ENCODE measurements around the gene GSK3A.

GSK3A gene

GRCh38 chr19:42279902-42280814, 37.8 kb upstream of the GSK3A start:
- Histone ChIP-seq H3K4me2 (ENCODE audit: low read length) (peak overlapping the region; percentile 94), H2BK120ac (ENCODE audit: insufficient read depth, low read length, poor library complexity) (peak overlapping the region; percentile 82), H3K79me1 (ENCODE audit: low read length) (peaks cover 34% of the 10 kb centered on the region), H4K91ac (ENCODE audit: low read depth, low read length) (peak overlapping the region; percentile 87), H4K12ac (ENCODE audit: low read depth, low read length) (peak overlapping the region; percentile 59), H4K8ac (ENCODE audit: low read depth, low read length) (peak overlapping the region; percentile 91), H3K4me1 (ENCODE audit: control insufficient read depth in 1 of 2, insufficient read depth in 2 of 2, low read length in 2 of 2) (peaks cover 33 to 43% of the 10 kb centered on the region in 2 experiments), H3K4ac (ENCODE audit: low read depth, low read length) (peak overlapping the region; percentile 70), H3K79me2 (ENCODE audit: control insufficient read depth, insufficient read depth, low read length, poor library complexity) (peaks cover 10% of the 10 kb centered on the region), H3K14ac (ENCODE audit: low read length) (peak overlapping the region; percentile 91), H2BK12ac (ENCODE audit: low read length) (peak overlapping the region; percentile 72), H3K9me3 (ENCODE audit: insufficient read depth, low read depth, low read length) (peaks cover 4% of the 10 kb centered on the region), H3K27me3 (ENCODE audit: insufficient read depth, low read length) (no peaks in the 10 kb centered on the region), H2AK5ac (ENCODE audit: low read length) (peak overlapping the region; percentile 66), H3K9ac (ENCODE audit: low read length) (peak overlapping the region; percentile 80), H2BK5ac (ENCODE audit: low read depth, low read length, poor library complexity) (peak overlapping the region; percentile 60), H3K4me3 (ENCODE audit: low read depth, low read length) (peak overlapping the region; percentile 78), H3K27ac (ENCODE audit: low read depth, low read length) (peak overlapping the region; percentile 91), H3K23ac (ENCODE audit: low read length) (no peak overlapping the region), H3K36me3 (ENCODE audit: control insufficient read depth in 1 of 2, insufficient read depth in 2 of 2, low read length in 2 of 2) (peaks cover 2 to 6% of the 10 kb centered on the region in 2 experiments), H3K18ac (ENCODE audit: low read length) (peak overlapping the region; percentile 95), H2AFZ (ENCODE audit: insufficient read depth, low read length, poor library complexity) (peak overlapping the region; percentile 28)
- no CpG with 5 or more reads among the region's 89 CpGs for WGBS (ENCODE audit: extremely low coverage, insufficient coverage, insufficient read length)
- peak; percentile 52 to 66 for DNase-seq

GRCh38 chr19:42279155-42279901, 36.9 kb upstream of the GSK3A start:
- Histone ChIP-seq H2BK120ac (ENCODE audit: insufficient read depth, low read length, poor library complexity) (no peak overlapping the region), H3K4me1 (ENCODE audit: control insufficient read depth in 1 of 2, insufficient read depth in 2 of 2, low read length in 2 of 2) (peaks cover 28 to 38% of the 10 kb centered on the region in 2 experiments), H2BK12ac (ENCODE audit: low read length) (peak overlapping the region; percentile 51), H3K23ac (ENCODE audit: low read length) (no peak overlapping the region), H3K27me3 (ENCODE audit: insufficient read depth, low read length) (no peaks in the 10 kb centered on the region), H2AFZ (ENCODE audit: insufficient read depth, low read length, poor library complexity) (peak overlapping the region; percentile 15), H3K18ac (ENCODE audit: low read length) (peak overlapping the region; percentile 16), H2BK5ac (ENCODE audit: low read depth, low read length, poor library complexity) (no peak overlapping the region), H3K9ac (ENCODE audit: low read length) (peak overlapping the region; percentile 8), H3K4ac (ENCODE audit: low read depth, low read length) (peak overlapping the region; percentile 10), H3K4me3 (ENCODE audit: low read depth, low read length) (no peak overlapping the region), H3K36me3 (ENCODE audit: control insufficient read depth in 1 of 2, insufficient read depth in 2 of 2, low read length in 2 of 2) (peaks cover 7 to 13% of the 10 kb centered on the region in 2 experiments), H4K12ac (ENCODE audit: low read depth, low read length) (peak overlapping the region; percentile 3), H4K8ac (ENCODE audit: low read depth, low read length) (peak overlapping the region; percentile 27), H3K9me3 (ENCODE audit: insufficient read depth, low read depth, low read length) (peaks cover 4% of the 10 kb centered on the region), H3K79me1 (ENCODE audit: low read length) (peaks cover 29% of the 10 kb centered on the region), H3K4me2 (ENCODE audit: low read length) (peak overlapping the region; percentile 94), H3K14ac (ENCODE audit: low read length) (peak overlapping the region; percentile 58), H3K79me2 (ENCODE audit: control insufficient read depth, insufficient read depth, low read length, poor library complexity) (peaks cover 3% of the 10 kb centered on the region), H4K91ac (ENCODE audit: low read depth, low read length) (no peak overlapping the region), H2AK5ac (ENCODE audit: low read length) (no peak overlapping the region), H3K27ac (ENCODE audit: low read depth, low read length) (peak overlapping the region; percentile 78)
- no peak for DNase-seq
- no CpG with 5 or more reads among the region's 6 CpGs for WGBS (ENCODE audit: extremely low coverage, insufficient coverage, insufficient read length)

GRCh38 chr19:42278452-42279154, 36.2 kb upstream of the GSK3A start:
- WGBS (ENCODE audit: extremely low coverage, insufficient coverage, insufficient read length): no CpG with 5 or more reads among the region's 5 CpGs
- no peak overlapping the region for H2BK5ac ChIP-seq (ENCODE audit: low read depth, low read length, poor library complexity)
- H3K18ac ChIP-seq (ENCODE audit: low read length): no peak overlapping the region
- H2AFZ ChIP-seq (ENCODE audit: insufficient read depth, low read length, poor library complexity): no peak overlapping the region
- H4K8ac ChIP-seq (ENCODE audit: low read depth, low read length): no peak overlapping the region
- no peak overlapping the region for H3K14ac ChIP-seq (ENCODE audit: low read length)
- H3K27me3 ChIP-seq (ENCODE audit: insufficient read depth, low read length): no peaks in the 10 kb centered on the region
- H4K91ac ChIP-seq (ENCODE audit: low read depth, low read length): no peak overlapping the region
- H3K9me3 ChIP-seq (ENCODE audit: insufficient read depth, low read depth, low read length): peaks cover 4% of the 10 kb centered on the region
- no peak overlapping the region for H3K4me3 ChIP-seq (ENCODE audit: low read depth, low read length)
- H4K12ac ChIP-seq (ENCODE audit: low read depth, low read length): no peak overlapping the region
- H3K4ac ChIP-seq (ENCODE audit: low read depth, low read length): no peak overlapping the region
- DNase-seq: no peak
- H3K23ac ChIP-seq (ENCODE audit: low read length): no peak overlapping the region
- no peak overlapping the region for H2BK12ac ChIP-seq (ENCODE audit: low read length)
- H2BK120ac ChIP-seq (ENCODE audit: insufficient read depth, low read length, poor library complexity): no peak overlapping the region
- H3K4me2 ChIP-seq (ENCODE audit: low read length): no peak overlapping the region
- H3K79me1 ChIP-seq (ENCODE audit: low read length): peaks cover 27% of the 10 kb centered on the region
- peaks cover 3% of the 10 kb centered on the region for H3K79me2 ChIP-seq (ENCODE audit: control insufficient read depth, insufficient read depth, low read length, poor library complexity)
- peaks cover 28 to 38% of the 10 kb centered on the region in 2 experiments for H3K4me1 ChIP-seq (ENCODE audit: control insufficient read depth in 1 of 2, insufficient read depth in 2 of 2, low read length in 2 of 2)
- no peak overlapping the region for H2AK5ac ChIP-seq (ENCODE audit: low read length)
- no peak overlapping the region for H3K9ac ChIP-seq (ENCODE audit: low read length)
- no peak overlapping the region for H3K27ac ChIP-seq (ENCODE audit: low read depth, low read length)
- peaks cover 15 to 20% of the 10 kb centered on the region in 2 experiments for H3K36me3 ChIP-seq (ENCODE audit: control insufficient read depth in 1 of 2, insufficient read depth in 2 of 2, low read length in 2 of 2)
